K562 (cell line): ENCODE results near the gene PDGFA.

ENCODE experiments used
- CBFA2T3 ChIP-seq: fragments of 450-650 bp; IDR thresholded peaks from 2 replicates; pipeline ENCODE4 v1.6.1; 2017
- ELF1 ChIP-seq: fragments of 200-800 bp; sonication (Bioruptor generic); IDR thresholded peaks from 2 replicates; pipeline ENCODE4 v1.6.1; 2016; ENCODE audit warnings: missing genetic modification characterization, missing compliant biosample characterization
- ETV1 ChIP-seq: fragments of 450-650 bp; conservative IDR thresholded peaks from 2 replicates; pipeline ENCODE4 v1.6.1; 2016; ENCODE audit warnings: missing genetic modification characterization, control low read depth, low read depth, missing compliant biosample characterization
- FOSL1 ChIP-seq: fragments of 200-800 bp; sonication (Bioruptor generic); conservative IDR thresholded peaks from 2 replicates; pipeline ENCODE4 v1.6.1; 2016; ENCODE audit warnings: missing genetic modification characterization, missing compliant biosample characterization
- GATA2 ChIP-seq: sonication (generic); formaldehyde crosslinking; IDR thresholded peaks from 2 replicates; pipeline ENCODE4 v1.4.0; 2020; ENCODE audit warnings: mild to moderate bottlenecking, missing genetic modification reagents
- HNRNPUL1 ChIP-seq: fragments of 200-400 bp; formaldehyde crosslinking; IDR thresholded peaks from 2 replicates; pipeline ENCODE4 v1.6.1; 2017; ENCODE audit warnings: low read length
- IRF1 ChIP-seq: sonication (generic); formaldehyde crosslinking; IDR thresholded peaks from 2 replicates; pipeline ENCODE4 v1.8.0; 2022; ENCODE audit warnings: missing genetic modification reagents, mild to moderate bottlenecking, borderline replicate concordance
- NKRF ChIP-seq: fragments of 450-650 bp; IDR thresholded peaks from 2 replicates; pipeline ENCODE4 v1.6.1; 2016; ENCODE audit warnings: borderline replicate concordance
- SIN3B ChIP-seq: fragments of 450-650 bp; IDR thresholded peaks from 2 replicates; pipeline ENCODE4 v1.6.1; 2017; ENCODE audit warnings: low read depth, mild to moderate bottlenecking, moderate library complexity
- ZNF398 ChIP-seq: fragments of 250-450 bp; sonication (Bioruptor Pico); IDR thresholded peaks from 2 replicates; pipeline ENCODE4 v1.8.0; 2021; ENCODE audit warnings: moderate library complexity, mild to moderate bottlenecking, inconsistent platforms
- ZNF512 ChIP-seq: IDR thresholded peaks from 2 replicates; pipeline ENCODE4 v1.6.1; 2016; ENCODE audit warnings: missing genetic modification characterization, missing compliant biosample characterization
- TF ChIP-seq, protein P1 (sequence below), 3 experiments: IDR thresholded peaks in 2 of 3; conservative IDR thresholded peaks in 1 of 3; 2 replicates each; pipeline ENCODE4 v1.5.1; 2011 to 2012; ENCODE audit warnings: low read length in 3 of 3, mild to moderate bottlenecking in 3 of 3, control low read depth in 2 of 3, improper control_type of control experiment in 1 of 3, inconsistent platforms in 1 of 3, low read depth in 1 of 3, mixed read lengths in 1 of 3, moderate library complexity in 1 of 3; ENCODE audit not compliant: insufficient read depth in 2 of 3
- TF ChIP-seq, protein P2 (sequence below): sonication (generic); formaldehyde crosslinking; IDR thresholded peaks from 2 replicates; pipeline ENCODE4 v1.8.0; 2022; ENCODE audit warnings: mild to moderate bottlenecking, missing genetic modification reagents
- TF ChIP-seq, protein P3 (sequence below), 2 experiments: IDR thresholded peaks; 2 replicates each; pipeline ENCODE4 v1.6.1; 2011; ENCODE audit warnings: borderline replicate concordance in 1 of 2, control low read depth in 1 of 2, low read depth in 1 of 2, low read length in 1 of 2, mild to moderate bottlenecking in 1 of 2, mixed read lengths in 1 of 2, moderate library complexity in 1 of 2; ENCODE audit not compliant: insufficient read depth in 1 of 2, insufficient read length in 1 of 2, poor library complexity in 1 of 2, severe bottlenecking in 1 of 2; ENCODE audit errors: extremely low read depth in 1 of 2

- TF ChIP-seq ETV1 (tag) (no peak), CBFA2T3 (no peak), FOSL1 (tag) (no peak), NKRF (no peak), ZNF398 (CRISPR knock-in tag) (no peak), GATA2 (CRISPR knock-in tag) (no peak), ZNF512 (tag) (no peak), SIN3B (no peak), HNRNPUL1 (no peak), IRF1 (CRISPR knock-in tag) (no peak), ELF1 (tag) (no peak)
- TF ChIP-seq, protein P1, sequence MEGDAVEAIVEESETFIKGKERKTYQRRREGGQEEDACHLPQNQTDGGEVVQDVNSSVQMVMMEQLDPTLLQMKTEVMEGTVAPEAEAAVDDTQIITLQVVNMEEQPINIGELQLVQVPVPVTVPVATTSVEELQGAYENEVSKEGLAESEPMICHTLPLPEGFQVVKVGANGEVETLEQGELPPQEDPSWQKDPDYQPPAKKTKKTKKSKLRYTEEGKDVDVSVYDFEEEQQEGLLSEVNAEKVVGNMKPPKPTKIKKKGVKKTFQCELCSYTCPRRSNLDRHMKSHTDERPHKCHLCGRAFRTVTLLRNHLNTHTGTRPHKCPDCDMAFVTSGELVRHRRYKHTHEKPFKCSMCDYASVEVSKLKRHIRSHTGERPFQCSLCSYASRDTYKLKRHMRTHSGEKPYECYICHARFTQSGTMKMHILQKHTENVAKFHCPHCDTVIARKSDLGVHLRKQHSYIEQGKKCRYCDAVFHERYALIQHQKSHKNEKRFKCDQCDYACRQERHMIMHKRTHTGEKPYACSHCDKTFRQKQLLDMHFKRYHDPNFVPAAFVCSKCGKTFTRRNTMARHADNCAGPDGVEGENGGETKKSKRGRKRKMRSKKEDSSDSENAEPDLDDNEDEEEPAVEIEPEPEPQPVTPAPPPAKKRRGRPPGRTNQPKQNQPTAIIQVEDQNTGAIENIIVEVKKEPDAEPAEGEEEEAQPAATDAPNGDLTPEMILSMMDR (IDR thresholded peaks at IDR 0.05 in 2 of 3, conservative IDR thresholded peaks at IDR 0.05 in 1 of 3; ENCODE audit: insufficient read depth in 2 of 3, low read depth in 1 of 3, low read length in 3 of 3): no peak
- TF ChIP-seq, protein P2, sequence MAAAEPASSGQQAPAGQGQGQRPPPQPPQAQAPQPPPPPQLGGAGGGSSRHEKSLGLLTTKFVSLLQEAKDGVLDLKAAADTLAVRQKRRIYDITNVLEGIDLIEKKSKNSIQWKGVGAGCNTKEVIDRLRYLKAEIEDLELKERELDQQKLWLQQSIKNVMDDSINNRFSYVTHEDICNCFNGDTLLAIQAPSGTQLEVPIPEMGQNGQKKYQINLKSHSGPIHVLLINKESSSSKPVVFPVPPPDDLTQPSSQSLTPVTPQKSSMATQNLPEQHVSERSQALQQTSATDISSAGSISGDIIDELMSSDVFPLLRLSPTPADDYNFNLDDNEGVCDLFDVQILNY (CRISPR knock-in tag): no peak
- TF ChIP-seq, protein P3, sequence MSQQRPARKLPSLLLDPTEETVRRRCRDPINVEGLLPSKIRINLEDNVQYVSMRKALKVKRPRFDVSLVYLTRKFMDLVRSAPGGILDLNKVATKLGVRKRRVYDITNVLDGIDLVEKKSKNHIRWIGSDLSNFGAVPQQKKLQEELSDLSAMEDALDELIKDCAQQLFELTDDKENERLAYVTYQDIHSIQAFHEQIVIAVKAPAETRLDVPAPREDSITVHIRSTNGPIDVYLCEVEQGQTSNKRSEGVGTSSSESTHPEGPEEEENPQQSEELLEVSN (IDR thresholded peaks at IDR 0.05; ENCODE audit: borderline replicate concordance in 1 of 2, extremely low read depth in 1 of 2, insufficient read depth in 1 of 2, insufficient read length in 1 of 2, low read depth in 1 of 2, low read length in 1 of 2, poor library complexity in 1 of 2, severe bottlenecking in 1 of 2): no peak
Observed at GRCh38 chr7:503575-504111, 16.0 kb downstream of the PDGFA start.
